ENCODE data around the gene GGT7. TPM values are rescaled to one million over a fixed set of nuclear protein-coding genes. Genes with fewer than 3 reads are reported as not detected.
A peak's percentile ranks its signal among the peaks of the same experiment; 100 is the strongest.

The GGT7 gene
- total and polyA plus RNA-seq, 9 of the 15 experiments (the other 6 are each of a cell fraction or from before 2014, with no cell fraction given) = 0.04 to 18.3 (median 5.9) TPM

DNA sequence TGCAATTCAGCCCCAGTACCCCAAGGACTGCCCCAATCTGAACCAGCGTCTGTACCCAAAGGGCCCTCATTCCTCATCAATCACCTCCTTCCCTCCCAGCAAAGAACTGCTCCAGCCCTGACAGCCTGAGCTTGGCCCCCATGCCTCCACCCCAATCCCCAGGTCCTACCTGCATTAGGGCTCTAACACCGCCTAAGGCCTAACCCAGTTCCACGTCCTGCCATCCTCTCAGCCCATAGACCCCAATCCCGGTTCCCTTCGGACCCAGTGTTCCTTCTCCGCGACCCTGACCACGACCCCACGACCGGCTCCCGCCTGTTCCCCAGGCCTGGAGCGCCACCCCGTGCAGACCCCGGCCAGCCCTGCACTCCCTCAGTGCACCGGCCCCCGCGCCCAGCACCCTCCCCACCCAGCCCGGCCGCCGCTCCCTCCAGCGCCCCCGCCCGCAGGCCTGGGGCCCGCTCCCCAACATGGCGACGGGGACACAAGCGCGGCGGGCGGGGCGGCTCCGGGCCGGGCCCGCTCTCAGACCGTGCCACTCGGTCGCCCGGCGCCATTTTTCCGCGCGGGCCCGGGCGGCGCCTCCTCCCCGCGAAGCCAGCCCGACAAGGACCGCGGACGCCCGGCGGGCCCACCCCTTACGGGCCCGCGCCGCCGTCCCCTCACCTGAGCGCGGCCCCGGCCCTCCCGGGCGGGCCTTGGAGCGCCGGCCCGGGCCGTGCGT is 47.7 kb downstream of the GGT7 start (continued):
- TF ChIP-seq, protein P1, sequence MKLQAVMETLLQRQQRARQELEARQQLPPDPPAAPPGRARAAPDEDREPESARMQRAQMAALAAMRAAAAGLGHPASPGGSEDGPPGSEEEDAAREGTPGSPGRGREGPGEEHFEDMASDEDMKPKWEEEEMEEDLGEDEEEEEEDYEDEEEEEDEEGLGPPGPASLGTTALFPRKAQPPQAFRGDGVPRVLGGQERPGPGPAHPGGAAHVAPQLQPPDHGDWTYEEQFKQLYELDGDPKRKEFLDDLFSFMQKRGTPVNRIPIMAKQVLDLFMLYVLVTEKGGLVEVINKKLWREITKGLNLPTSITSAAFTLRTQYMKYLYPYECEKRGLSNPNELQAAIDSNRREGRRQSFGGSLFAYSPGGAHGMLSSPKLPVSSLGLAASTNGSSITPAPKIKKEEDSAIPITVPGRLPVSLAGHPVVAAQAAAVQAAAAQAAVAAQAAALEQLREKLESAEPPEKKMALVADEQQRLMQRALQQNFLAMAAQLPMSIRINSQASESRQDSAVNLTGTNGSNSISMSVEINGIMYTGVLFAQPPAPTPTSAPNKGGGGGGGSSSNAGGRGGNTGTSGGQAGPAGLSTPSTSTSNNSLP (IDR thresholded peaks at IDR 0.05; ENCODE audit: borderline replicate concordance, low read depth, low read length) = no peak
- TF ChIP-seq ZBTB17 (CRISPR knock-in tag; IDR thresholded peaks at IDR 0.05) (no peak), PHF20 (IDR thresholded peaks at IDR 0.05; ENCODE audit: partially characterized antibody) (no peak), NCOA6 (IDR thresholded peaks at IDR 0.05) (no peak), ZNF143 (CRISPR knock-in tag; IDR thresholded peaks at IDR 0.05) (no peak), ZEB2 (IDR thresholded peaks at IDR 0.05) (no peak), ZNF324 (CRISPR knock-in tag; IDR thresholded peaks at IDR 0.05) (no peak), ESRRA (IDR thresholded peaks at IDR 0.05; ENCODE audit: borderline replicate concordance, low read depth) (no peak), ZNF263 (CRISPR knock-in tag; IDR thresholded peaks at IDR 0.05; ENCODE audit: borderline replicate concordance) (no peak)
- TF ChIP-seq, protein P2, sequence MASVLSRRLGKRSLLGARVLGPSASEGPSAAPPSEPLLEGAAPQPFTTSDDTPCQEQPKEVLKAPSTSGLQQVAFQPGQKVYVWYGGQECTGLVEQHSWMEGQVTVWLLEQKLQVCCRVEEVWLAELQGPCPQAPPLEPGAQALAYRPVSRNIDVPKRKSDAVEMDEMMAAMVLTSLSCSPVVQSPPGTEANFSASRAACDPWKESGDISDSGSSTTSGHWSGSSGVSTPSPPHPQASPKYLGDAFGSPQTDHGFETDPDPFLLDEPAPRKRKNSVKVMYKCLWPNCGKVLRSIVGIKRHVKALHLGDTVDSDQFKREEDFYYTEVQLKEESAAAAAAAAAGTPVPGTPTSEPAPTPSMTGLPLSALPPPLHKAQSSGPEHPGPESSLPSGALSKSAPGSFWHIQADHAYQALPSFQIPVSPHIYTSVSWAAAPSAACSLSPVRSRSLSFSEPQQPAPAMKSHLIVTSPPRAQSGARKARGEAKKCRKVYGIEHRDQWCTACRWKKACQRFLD (CRISPR knock-in tag; IDR thresholded peaks at IDR 0.05) = no peak
- TF ChIP-seq, protein P3, sequence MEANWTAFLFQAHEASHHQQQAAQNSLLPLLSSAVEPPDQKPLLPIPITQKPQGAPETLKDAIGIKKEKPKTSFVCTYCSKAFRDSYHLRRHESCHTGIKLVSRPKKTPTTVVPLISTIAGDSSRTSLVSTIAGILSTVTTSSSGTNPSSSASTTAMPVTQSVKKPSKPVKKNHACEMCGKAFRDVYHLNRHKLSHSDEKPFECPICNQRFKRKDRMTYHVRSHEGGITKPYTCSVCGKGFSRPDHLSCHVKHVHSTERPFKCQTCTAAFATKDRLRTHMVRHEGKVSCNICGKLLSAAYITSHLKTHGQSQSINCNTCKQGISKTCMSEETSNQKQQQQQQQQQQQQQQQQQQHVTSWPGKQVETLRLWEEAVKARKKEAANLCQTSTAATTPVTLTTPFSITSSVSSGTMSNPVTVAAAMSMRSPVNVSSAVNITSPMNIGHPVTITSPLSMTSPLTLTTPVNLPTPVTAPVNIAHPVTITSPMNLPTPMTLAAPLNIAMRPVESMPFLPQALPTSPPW (CRISPR knock-in tag; IDR thresholded peaks at IDR 0.05) = no peak; the same call in 1 of the 2 replicates
- TF ChIP-seq, protein P4, sequence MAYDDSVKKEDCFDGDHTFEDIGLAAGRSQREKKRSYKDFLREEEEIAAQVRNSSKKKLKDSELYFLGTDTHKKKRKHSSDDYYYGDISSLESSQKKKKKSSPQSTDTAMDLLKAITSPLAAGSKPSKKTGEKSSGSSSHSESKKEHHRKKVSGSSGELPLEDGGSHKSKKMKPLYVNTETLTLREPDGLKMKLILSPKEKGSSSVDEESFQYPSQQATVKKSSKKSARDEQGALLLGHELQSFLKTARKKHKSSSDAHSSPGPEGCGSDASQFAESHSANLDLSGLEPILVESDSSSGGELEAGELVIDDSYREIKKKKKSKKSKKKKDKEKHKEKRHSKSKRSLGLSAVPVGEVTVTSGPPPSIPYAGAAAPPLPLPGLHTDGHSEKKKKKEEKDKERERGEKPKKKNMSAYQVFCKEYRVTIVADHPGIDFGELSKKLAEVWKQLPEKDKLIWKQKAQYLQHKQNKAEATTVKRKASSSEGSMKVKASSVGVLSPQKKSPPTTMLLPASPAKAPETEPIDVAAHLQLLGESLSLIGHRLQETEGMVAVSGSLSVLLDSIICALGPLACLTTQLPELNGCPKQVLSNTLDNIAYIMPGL (CRISPR knock-in tag; IDR thresholded peaks at IDR 0.05) = peak; percentile 77; the same call in 1 of the 2 replicates
- TF ChIP-seq, protein P5, sequence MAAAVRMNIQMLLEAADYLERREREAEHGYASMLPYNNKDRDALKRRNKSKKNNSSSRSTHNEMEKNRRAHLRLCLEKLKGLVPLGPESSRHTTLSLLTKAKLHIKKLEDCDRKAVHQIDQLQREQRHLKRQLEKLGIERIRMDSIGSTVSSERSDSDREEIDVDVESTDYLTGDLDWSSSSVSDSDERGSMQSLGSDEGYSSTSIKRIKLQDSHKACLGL (CRISPR knock-in tag; IDR thresholded peaks at IDR 0.05; ENCODE audit: borderline replicate concordance, poor library complexity, severe bottlenecking) = no peak
- TF ChIP-seq, protein P6, sequence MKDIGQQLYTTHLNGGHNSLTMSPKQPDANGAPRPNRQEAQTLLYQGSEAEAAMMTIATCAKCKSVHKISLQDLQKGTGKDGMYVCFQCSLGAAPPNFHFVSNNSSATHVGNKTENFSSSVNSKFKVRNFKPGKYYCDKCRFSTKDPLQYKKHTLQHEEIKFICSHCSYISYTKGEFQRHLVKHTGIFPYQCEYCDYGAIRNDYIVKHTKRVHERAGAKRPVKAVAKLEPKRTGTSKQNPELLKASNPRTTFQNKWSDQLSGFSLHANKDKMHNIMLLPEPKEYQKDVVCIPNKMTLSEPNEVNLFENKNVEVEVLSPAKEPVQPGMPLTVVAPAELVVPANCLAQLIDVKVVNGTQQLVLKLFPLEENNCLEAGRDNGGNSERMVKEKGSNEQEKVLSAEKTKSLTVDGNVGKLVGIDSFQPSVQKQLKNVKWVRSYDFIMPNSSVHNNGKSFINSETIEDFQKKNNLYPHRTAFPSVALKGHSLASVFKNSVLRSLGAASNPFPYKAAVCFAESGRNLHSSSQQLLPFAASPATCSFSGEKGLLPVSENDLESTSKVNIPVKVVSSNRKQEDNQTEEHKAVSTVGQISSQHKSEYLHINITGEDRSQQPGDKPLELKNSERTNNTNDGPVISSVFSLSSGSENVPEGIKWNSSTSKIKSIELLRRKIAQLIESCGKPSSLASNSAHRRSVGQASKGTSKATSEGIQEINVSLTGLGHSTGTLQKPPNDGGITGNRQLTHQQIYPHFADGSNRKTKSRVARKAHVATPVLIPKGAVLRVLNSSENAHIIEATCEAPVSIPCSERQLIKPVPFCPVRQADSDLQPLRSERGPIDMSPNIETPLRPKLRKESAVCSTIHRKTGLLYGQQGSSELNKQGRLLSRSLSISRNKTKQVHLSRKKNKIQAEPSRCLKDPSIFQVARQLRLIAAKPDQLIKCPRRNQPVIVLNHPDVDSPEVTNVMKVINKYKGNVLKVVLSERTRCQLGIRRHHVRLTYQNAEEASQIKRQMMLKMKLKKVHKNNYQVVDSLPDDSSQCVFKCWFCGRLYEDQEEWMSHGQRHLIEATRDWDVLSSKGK (CRISPR knock-in tag; IDR thresholded peaks at IDR 0.05) = no peak
